NCI-H524 (cell line): ENCODE data around the gene LEP.
"Not testable (repeated sequence)": the region's sequence is repeated elsewhere in the genome, so short reads cannot be mapped to it uniquely, and the experiment has no call there.

Experiments
- DNase-seq, 2 experiments: peaks; one replicate each; lab custom pipeline; 2025; lab: John Stamatoyannopoulos, UW

LEP gene

GRCh38 chr7:128210590-128211570 lies 30.2 kb upstream of the LEP start:
- no peak for DNase-seq

DNA sequence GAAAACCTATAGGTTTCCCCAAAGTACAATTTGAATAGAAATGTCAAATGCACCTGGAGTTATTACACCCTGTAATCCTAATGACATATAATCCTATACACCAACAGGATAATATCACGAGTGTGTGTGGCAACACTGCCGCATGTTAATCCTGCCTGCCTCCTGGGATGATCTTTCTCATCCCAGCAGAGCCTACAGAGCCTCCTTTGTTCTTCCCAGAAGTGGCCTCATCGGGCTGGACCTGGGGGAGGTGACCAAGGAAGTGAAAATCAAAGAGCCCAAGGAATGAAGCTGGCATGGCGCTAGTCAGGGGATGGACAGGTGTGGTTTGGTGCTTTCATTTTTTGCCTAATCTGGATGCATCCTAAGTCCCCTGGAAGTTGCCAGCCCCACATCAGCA lies 29.5 kb upstream of the LEP start:
- peak in 1 of 2 experiments; percentile 26 for DNase-seq

- no peak for DNase-seq
Measured at GRCh38 chr7:128214463-128214862, 26.6 kb upstream of the LEP start.

DNA sequence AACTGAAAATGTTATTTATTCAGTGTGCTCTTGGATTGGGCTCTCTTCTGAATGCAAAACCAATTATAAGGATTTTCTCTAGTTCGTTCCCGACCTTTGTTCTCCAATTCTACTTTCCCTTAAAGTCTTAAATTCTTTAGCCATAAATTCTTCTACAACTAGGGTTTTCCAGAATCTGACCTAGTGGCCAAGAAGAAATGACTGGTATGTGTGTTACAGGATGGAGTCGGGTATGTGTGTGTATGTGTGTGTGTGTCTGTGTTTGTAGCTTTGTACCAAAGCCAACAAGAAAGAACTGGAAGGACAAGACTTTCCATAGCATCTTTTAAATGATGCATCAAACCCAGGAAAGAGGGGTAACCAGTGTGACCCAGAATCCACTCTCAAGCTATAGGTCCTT lies 25.8 kb upstream of the LEP start:
- DNase-seq = no peak

GRCh38 chr7:128215739-128216138 lies 25.3 kb upstream of the LEP start:
- DNase-seq = no peak

- no peak for DNase-seq
Measured at GRCh38 chr7:128217030-128217805, 23.9 kb upstream of the LEP start.

GRCh38 chr7:128217967-128218652 lies 23.0 kb upstream of the LEP start:
- DNase-seq = peak in 1 of 2 experiments; percentile 44

GRCh38 chr7:128219636-128220035 lies 21.4 kb upstream of the LEP start:
- no peak for DNase-seq

- no peak for DNase-seq
Measured at GRCh38 chr7:128221929-128222403, 19.1 kb upstream of the LEP start.

GRCh38 chr7:128226132-128226980 lies 14.7 kb upstream of the LEP start:
- no peak for DNase-seq

GRCh38 chr7:128227271-128227670 lies 13.8 kb upstream of the LEP start:
- DNase-seq = no peak

DNA sequence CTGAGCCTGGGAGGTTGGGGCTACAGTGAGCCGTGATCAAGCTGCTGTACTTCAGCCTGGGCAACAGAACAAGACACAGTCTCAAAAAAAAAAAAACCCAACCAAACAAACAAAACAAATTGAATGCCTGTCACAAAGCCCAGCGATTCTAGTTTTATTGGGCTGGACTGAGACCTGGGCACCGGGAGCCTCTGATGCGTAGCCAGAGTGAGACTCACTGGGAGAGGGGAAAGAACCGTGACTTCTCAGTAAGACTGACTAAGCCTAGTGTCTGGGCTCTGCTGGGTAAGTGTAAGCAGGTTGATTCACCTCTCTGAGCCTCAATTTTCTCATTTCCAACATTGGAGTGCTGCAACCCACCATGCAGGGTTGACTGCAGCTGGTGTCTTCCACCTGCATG lies 10.1 kb upstream of the LEP start:
- DNase-seq = no peak

DNA sequence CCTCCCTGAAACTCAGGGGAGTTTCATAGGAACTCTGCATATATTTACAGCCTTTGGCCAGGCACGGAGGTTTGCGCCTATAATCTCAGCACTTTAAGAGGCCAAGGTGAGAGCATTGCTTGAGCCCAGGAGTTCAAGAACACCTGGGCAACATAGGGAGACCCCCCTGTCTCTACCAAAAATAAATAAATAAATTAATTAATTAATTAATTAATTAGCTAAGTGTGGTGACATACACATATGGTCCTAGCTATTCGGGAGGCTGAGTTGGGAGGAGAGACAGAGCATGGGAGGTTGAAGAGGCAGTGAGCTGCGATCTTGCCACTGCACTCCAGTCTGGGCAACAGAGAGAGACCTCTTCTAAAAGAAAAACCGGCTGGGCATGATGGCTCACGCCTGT lies 9.4 kb upstream of the LEP start:
- DNase-seq = no peak

DNA sequence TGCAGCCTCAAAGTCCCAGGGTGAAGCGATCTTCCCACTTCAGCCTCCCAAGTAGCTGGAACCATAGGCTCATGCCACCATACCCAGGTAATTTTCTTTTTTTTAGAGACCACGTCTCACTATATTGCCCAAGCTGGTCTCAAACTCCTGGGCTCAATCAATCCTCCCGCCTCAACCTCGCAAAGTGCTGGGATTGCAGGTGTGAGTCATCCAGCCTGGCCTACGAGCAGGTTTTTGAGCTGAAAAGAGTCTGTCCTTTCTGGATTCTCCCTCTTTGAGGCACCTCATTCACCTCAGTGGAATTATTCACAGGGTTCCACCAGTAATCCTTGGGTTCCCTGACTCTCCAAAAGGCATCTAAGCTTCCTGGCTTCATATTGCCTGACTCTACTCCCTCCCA lies 7.6 kb upstream of the LEP start:
- no peak for DNase-seq

DNA sequence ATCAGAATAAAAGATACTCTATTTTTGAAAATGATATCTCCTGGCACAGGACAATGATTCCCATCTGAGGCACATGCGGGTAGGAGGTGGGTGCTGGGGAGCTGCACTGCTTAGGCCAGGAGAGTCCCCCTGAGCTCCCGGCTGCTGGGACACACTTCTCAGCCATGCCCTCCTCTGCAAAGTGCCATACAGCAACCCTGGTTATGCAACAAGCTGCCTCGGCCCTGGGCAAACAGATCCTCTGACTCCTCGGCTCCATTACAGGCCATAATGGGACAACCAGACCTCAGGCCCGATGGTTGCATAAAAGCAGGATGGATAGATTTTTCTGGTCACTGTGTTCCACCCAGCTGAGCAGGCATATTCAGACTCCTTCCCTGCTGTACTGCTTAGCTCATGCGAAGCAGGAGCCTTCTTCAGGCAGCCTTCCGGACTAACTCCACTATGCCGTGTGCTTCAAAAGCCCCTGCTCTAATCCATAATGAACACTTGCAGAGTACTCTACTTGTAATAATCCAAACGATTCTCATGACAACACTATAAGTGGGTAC lies 6.5 kb upstream of the LEP start:
- no peak for DNase-seq

DNA sequence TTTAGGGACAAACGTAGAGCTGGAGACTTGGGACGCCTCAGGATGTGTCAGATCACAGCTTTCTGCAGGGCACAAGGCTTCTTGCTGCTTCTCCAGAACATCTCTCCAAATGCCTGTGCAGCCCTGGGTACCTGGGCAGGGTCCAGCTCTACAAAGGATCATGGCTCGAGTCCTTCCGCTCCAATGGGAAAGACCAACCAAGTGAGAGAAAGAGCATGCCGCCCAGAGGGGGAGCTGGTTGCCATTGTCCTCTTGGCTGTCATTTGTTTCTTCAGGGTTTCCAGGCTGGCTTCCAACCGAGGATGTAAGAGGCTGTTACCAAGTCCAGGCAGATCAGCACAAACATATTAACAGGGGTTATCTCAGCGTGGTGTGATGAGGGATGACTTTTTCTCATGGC lies 5.6 kb upstream of the LEP start:
- DNase-seq = no peak

DNA sequence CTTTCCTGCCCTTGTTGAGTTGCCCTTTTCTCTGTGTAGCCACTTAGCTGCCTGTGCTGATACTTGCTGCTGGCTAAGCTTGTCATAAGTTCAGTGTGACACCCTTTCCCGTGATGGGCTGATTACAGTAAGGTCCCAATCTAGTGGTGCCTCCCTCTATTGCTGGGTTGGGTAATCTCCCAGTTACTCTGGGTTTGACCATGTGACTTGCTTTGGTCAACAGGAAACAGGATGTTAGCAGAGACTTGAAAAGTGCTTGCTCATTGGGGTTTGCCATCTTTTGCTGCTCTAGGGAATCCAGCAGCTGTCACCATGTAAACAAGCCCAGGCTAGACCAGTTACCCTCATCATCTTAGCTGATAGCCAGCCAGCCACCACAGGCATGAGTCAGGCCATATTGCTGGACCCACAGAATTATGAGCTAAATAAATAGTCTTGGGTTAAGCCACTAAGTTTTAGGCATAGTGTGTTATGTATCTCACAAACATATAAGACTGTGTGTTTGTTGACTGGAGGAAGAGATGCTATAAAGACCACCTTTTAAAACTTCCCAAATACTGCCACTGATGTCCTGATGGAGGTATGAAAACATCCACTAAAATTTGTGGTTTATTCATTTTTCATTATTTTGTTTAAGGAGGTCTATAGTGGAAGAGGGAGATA lies 4.0 kb upstream of the LEP start:
- DNase-seq = no peak

- DNase-seq = not testable (repeated sequence)
Measured at GRCh38 chr7:128239146-128239545, 1.9 kb upstream of the LEP start.

DNA sequence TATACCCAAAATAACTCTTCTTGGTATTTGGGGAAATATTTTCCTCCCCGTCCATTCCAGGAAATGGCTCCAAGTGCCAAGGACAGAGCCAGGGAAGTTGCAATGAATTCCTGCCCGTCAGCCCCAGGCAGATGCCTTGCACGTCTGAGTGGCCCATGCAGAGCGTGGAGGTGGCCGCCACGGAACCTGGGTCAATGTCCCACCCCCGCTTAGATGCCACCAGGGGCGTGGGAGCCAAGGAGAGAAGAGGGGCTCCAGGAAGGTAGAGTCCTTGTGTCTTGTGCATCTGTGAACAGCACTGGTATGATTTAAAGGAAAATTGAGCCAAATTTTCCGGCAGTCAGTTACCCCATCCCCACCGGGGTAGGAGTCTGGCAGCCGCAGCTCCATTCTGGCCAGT lies 1.6 kb downstream of the LEP start:
- no peak for DNase-seq

DNA sequence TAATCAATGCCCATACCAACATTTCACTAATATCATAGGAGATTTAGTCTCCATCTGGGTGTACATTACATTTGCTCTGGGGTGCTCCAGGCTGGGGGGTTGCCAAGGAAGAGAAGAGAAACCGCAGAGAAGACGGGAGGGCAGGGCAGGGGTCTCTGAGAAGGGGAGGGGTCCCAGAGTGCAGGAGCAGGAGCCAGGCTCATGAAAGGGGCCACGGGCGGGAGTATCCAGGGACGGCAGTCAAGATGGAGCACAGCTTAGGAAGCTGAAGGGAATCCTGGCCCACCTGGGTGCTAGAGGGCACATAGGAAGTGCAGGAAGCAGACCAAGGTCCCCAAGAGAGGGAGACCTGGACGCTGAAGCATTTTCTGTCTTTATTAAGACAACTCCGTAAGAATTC lies 2.2 kb downstream of the LEP start:
- DNase-seq = no peak

GRCh38 chr7:128244861-128245260 lies 3.8 kb downstream of the LEP start:
- no peak for DNase-seq
